ENCODE results near the gene PTPRE. TPM values are rescaled to one million over a fixed set of nuclear protein-coding genes. Genes with fewer than 3 reads are reported as not detected.
A peak's percentile ranks its signal among the peaks of the same experiment; 100 is the strongest.

Gene PTPRE
- total RNA-seq, 1 donor from 2014 or later: 2.4 TPM

- Mint-ChIP-seq H3K9me3 (ENCODE audit: low read depth) (no peaks in the 10 kb centered on the region), H3K36me3 (ENCODE audit: insufficient read depth) (no peaks in the 10 kb centered on the region), H3K4me1 (ENCODE audit: low read depth) (no peaks in the 10 kb centered on the region), H3K27ac (no peak overlapping the region), H3K4me3 (ENCODE audit: low read depth) (no peak overlapping the region), H3K27me3 (peaks cover 11% of the 10 kb centered on the region)
- DNase-seq (ENCODE audit: low spot score, unreplicated experiment): no peak
- TF ChIP-seq, protein P1, sequence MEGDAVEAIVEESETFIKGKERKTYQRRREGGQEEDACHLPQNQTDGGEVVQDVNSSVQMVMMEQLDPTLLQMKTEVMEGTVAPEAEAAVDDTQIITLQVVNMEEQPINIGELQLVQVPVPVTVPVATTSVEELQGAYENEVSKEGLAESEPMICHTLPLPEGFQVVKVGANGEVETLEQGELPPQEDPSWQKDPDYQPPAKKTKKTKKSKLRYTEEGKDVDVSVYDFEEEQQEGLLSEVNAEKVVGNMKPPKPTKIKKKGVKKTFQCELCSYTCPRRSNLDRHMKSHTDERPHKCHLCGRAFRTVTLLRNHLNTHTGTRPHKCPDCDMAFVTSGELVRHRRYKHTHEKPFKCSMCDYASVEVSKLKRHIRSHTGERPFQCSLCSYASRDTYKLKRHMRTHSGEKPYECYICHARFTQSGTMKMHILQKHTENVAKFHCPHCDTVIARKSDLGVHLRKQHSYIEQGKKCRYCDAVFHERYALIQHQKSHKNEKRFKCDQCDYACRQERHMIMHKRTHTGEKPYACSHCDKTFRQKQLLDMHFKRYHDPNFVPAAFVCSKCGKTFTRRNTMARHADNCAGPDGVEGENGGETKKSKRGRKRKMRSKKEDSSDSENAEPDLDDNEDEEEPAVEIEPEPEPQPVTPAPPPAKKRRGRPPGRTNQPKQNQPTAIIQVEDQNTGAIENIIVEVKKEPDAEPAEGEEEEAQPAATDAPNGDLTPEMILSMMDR (IDR thresholded peaks at IDR 0.05; ENCODE audit: unreplicated experiment): no peak
Observed at GRCh38 chr10:128086003-128086863, 179.3 kb downstream of the PTPRE start.

DNA sequence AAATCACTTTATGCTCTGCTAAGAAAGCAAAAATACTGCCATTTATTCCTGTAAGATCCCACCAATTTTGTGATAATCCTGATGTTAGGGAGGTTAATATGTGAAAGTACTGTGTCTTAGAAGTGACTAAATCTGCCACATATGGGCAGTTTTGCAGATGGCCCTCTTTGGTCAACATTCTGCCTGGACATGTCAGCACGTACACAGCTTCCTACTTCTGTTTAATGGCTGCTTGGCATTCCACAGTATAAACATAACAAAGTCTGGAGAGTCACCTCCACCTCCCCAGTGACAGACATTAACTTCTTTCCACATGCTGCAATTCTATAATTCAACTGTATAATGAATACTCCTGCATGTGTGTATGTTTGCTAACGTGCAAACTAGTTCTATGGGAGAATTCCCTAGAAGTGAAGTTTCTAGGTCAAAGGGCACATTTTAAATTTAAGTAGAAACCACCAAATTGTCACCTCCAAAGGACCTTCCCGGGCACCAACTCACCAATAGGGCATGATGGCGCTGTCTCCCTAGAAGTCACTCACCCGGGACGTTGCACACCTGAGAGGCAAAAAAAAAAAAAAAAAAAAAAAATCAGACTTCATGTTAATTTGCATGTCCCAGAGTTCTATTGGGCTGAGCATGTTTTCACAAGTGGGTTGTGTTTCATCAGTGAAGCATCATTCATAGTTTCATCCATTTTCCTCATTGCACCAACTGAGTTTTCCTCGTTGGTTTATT is 180.4 kb downstream of the PTPRE start:
- DNase-seq (ENCODE audit: low spot score, unreplicated experiment): no peak
- H3K27ac Mint-ChIP-seq: no peak overlapping the region
- no peaks in the 10 kb centered on the region for H3K9me3 Mint-ChIP-seq (ENCODE audit: low read depth)
- H3K36me3 Mint-ChIP-seq (ENCODE audit: insufficient read depth): no peaks in the 10 kb centered on the region
- no peaks in the 10 kb centered on the region for H3K4me1 Mint-ChIP-seq (ENCODE audit: low read depth)
- H3K4me3 Mint-ChIP-seq (ENCODE audit: low read depth): no peak overlapping the region
- H3K27me3 Mint-ChIP-seq: peaks cover 11% of the 10 kb centered on the region
- TF ChIP-seq, protein P1 (IDR thresholded peaks at IDR 0.05; ENCODE audit: unreplicated experiment): no peak

DNA sequence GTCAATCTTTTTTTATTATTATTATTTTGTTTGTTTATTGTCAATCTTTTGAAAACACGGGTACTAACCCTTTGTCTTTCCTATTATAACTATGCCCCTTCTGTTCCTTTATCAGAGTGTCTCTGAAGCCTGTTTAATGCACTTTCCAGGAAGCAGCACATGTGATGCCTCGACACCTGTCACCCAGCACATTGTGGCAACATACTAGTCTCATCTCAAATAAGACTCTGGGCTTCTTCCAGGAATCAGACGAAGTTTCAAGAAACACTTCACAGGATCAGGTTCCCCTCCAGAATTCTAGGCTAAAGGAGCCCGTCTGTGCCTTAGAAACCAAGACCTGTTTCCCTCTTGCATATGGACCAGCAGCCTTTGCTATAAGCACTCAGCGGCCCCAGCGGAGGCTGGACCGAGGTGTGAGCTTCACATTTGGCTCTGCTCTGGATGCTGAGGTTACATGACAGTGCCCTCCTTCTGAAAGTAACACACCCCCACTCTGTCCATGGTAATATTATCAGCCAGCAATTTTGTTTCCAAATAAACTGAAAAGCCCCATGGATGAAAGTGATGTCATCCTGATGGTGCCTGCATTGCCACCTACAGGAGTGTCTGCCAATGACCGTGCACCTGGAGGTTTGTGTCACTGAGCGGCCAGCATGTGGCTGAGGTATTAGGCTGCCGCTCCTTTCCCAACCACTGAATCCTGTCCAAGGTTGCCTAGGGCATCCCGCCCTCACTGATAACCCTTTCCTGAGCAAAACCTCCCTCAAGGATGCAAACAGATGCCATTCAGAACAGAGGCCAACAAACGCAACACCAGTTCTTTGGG is 181.2 kb downstream of the PTPRE start:
- TF ChIP-seq, protein P1 (IDR thresholded peaks at IDR 0.05; ENCODE audit: unreplicated experiment): peak; percentile 40
- Mint-ChIP-seq H3K27me3 (peaks cover 11% of the 10 kb centered on the region), H3K27ac (no peak overlapping the region), H3K4me3 (ENCODE audit: low read depth) (no peak overlapping the region), H3K9me3 (ENCODE audit: low read depth) (no peaks in the 10 kb centered on the region), H3K36me3 (ENCODE audit: insufficient read depth) (no peaks in the 10 kb centered on the region), H3K4me1 (ENCODE audit: low read depth) (no peaks in the 10 kb centered on the region)
- DNase-seq (ENCODE audit: low spot score, unreplicated experiment): no peak

DNA sequence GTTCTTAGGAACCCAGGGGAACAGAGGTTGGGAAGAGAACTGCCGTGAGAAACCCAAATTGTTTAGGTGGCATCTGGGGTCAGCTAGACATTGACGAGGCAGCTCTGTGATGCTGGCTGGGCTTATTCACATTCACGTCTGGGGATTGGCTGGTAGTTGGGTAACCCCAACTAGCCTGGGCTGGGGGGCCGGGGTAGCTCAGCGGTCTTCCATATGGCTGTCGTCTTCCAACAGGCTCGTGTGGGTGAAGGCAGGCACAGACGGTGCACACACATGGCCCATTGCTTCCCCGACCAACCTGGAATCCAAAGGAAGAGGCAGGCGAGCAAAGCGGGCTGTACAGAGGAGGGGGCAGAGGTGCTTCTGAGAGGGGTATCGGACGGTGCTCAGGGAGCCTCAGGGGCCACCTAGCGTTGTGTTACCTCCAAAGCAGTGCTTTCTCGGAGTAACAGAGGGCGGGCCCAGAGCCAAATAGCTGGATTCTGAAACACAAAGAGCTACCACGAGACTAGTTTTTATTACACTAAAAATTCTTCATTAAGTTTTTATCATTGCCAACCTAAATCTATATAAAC is 184.8 kb downstream of the PTPRE start:
- Mint-ChIP-seq H3K4me1 (ENCODE audit: low read depth) (no peaks in the 10 kb centered on the region), H3K9me3 (ENCODE audit: low read depth) (no peaks in the 10 kb centered on the region), H3K27ac (no peak overlapping the region), H3K27me3 (peaks cover 9% of the 10 kb centered on the region), H3K36me3 (ENCODE audit: insufficient read depth) (no peaks in the 10 kb centered on the region), H3K4me3 (ENCODE audit: low read depth) (no peak overlapping the region)
- TF ChIP-seq, protein P1 (IDR thresholded peaks at IDR 0.05; ENCODE audit: unreplicated experiment): peak; percentile 18
- DNase-seq (ENCODE audit: low spot score, unreplicated experiment): no peak

All from progenitor cell of endocrine pancreas (in vitro differentiated cells).